ENCODE data around the gene GPN2.

DNA sequence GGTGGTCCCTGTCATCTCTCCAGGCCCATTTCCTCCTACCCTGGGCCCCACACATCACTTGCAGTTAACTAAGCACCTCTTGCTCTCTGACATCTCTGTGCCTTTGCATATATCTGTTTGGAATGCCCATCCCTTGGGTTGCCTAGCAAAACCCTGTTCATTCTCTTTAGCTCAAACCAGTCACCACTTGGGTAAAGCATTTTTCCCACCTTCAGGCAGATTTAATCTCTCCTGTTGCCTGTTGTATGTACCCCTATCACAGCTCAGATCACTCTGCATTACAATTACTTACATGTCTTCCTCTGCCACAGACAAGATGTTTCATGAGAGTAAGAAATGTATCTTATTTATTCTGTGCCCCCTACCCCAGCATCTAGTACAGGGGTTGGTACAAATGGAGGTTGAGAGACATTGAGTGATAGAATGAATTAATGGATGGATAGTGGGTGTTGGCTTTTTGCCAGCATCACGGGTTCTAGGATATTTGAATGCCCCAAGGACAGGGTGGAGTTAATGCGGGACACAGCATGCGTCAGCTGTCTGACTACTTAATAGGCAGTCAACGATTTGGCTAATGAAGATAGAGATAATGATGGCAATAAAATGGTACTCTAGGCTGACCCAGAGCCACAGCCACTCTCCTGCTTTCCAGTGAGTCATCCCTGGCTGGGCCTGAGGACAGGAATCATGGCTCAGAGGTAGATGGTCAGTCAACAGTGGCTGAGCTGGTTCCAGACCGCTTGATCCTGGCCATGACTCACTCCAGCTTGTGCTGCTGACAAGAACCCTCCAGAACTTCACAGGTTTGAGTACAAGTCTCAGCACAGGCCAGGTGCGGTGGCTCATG is 17.2 kb upstream of the GPN2 start:
- TF ChIP-seq, protein P1, sequence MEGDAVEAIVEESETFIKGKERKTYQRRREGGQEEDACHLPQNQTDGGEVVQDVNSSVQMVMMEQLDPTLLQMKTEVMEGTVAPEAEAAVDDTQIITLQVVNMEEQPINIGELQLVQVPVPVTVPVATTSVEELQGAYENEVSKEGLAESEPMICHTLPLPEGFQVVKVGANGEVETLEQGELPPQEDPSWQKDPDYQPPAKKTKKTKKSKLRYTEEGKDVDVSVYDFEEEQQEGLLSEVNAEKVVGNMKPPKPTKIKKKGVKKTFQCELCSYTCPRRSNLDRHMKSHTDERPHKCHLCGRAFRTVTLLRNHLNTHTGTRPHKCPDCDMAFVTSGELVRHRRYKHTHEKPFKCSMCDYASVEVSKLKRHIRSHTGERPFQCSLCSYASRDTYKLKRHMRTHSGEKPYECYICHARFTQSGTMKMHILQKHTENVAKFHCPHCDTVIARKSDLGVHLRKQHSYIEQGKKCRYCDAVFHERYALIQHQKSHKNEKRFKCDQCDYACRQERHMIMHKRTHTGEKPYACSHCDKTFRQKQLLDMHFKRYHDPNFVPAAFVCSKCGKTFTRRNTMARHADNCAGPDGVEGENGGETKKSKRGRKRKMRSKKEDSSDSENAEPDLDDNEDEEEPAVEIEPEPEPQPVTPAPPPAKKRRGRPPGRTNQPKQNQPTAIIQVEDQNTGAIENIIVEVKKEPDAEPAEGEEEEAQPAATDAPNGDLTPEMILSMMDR (conservative IDR thresholded peaks at IDR 0.05): no peak
- TF ChIP-seq EZH2 (IDR thresholded peaks at IDR 0.05; ENCODE audit: low read depth): no peak

Measured in PC-9 (cell line).